Panc1 (cell line): Measurements from ENCODE around the gene CEACAM21.

Experiments
- POLR2AphosphoS5 ChIP-seq: IDR thresholded peaks from 2 replicates; pipeline ENCODE4 v1.6.1; 2012; ENCODE audit warnings: mild to moderate bottlenecking, low read depth, low read length, moderate library complexity
- SIN3A ChIP-seq: IDR thresholded peaks from 2 replicates; pipeline ENCODE4 v1.6.1; 2012; ENCODE audit warnings: low read depth, mild to moderate bottlenecking, low read length, moderate library complexity, borderline replicate concordance; ENCODE audit not compliant: insufficient read depth
- TCF7L2 ChIP-seq: IDR thresholded peaks from 2 replicates; pipeline ENCODE4 v1.6.1; 2011; ENCODE audit warnings: mild to moderate bottlenecking, low read depth, low read length, inconsistent platforms
- TF ChIP-seq, protein P1 (sequence below): fragments of 450-650 bp; IDR thresholded peaks from 2 replicates; pipeline ENCODE4 v1.5.1; 2017; ENCODE audit warnings: mild to moderate bottlenecking

DNA sequence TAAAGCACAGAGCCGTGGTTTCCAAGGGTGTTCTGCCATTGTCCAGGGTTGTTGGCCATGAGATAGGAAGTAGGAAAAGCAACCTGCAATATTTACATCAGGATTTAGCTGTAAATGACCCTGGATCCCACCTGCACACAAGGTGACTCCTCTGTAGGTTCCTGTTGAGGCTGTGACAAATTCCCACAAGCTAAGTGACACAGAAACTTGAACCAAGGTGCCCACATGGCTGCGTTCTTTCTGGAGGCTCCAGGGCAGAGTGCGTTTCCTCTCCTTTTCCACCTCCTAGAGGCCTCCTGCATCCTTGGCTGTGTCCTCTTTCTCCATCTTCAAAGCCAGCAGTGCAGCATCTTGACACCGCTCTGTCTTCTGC lies 11.9 kb downstream of the CEACAM21 start:
- TF ChIP-seq, protein P1, sequence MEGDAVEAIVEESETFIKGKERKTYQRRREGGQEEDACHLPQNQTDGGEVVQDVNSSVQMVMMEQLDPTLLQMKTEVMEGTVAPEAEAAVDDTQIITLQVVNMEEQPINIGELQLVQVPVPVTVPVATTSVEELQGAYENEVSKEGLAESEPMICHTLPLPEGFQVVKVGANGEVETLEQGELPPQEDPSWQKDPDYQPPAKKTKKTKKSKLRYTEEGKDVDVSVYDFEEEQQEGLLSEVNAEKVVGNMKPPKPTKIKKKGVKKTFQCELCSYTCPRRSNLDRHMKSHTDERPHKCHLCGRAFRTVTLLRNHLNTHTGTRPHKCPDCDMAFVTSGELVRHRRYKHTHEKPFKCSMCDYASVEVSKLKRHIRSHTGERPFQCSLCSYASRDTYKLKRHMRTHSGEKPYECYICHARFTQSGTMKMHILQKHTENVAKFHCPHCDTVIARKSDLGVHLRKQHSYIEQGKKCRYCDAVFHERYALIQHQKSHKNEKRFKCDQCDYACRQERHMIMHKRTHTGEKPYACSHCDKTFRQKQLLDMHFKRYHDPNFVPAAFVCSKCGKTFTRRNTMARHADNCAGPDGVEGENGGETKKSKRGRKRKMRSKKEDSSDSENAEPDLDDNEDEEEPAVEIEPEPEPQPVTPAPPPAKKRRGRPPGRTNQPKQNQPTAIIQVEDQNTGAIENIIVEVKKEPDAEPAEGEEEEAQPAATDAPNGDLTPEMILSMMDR, result no peak
- TF ChIP-seq SIN3A (no peak), POLR2AphosphoS5 (no peak), TCF7L2 (no peak)
